Measurements from ENCODE around the gene TRIM63.
A peak's percentile ranks its signal among the peaks of the same experiment; 100 is the strongest.
"Not testable (repeated sequence)": the region's sequence is repeated elsewhere in the genome, so short reads cannot be mapped to it uniquely, and the experiment has no call there.

Gene TRIM63

DNA sequence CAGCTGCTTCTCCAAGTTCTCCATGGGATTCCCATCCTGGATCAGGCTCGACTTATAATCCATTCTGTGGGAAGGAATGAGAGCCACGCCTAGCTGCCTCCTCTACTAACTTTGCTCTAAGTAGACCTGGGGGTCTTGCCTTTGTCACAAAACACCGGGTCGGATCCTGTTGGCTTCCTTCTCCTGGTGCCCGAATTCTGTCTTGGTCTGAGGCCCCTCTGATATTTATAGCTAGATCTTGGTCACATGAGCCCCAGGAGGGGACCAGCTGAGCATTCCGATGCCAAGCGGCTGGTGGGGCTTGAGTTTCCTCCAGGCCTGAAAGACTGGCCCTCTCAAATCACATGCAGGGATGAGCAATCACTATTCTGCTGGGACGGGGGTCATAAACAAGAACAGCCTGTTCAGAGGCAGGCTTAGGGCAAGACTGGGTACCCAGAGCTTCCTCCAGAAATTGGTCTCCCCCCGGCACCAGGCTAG is at the start of gene TRIM63:
TSS of gene TRIM63 (minus strand) at position 199 of the 480 bp plus-strand sequence. CDS start at position 63, 136 bp downstream.
- no peak for DNase-seq

DNA sequence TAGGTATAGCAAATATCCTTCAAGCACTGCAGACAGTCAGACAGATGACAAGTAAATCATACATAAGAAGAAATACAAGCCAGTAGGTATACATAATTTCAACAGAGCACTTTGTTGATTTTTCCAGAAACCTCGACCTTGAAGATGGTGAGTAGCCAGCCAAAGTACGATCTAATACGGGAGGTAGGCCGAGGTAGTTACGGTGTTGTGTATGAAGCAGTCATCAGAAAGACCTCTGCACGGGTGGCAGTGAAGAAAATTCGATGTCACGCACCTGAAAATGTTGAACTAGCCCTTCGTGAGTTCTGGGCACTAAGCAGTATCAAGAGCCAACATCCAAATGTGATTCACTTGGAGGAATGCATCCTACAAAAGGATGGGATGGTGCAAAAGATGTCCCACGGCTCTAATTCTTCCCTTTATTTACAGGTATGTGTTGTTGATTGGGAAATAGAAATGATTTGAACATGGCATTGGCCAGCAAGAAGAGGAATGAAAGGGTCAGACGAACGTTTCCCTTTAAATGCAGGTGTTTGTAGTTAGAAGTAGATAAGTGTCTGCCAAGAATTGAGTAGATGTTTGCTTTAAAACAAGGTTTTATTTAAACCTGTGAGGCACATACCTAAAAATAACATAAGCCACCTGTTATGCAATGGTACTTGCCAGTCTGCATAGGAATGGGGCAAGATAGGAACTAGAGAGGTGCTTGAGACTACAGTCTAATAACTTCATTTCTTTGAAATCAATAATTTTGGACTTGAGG is 46.9 kb upstream of the TRIM63 start:
- DNase-seq: no peak

DNA sequence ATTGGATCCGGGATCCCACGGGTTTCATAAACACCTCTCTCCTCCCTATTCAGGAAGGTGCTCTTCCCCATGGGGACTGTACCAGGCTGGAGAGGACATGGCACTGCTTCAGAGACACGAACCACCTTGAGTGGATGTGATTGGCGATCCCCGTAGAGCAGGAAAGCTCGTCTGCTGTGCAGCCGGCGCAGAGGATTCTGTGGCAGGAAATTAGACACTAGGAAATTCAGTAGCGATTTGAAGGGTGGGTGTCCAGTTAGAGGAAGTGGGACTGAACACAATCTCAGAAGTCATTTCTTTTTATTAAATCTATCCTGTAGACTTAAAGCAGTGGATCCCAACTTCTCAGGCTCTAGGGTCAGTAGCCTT is 45.0 kb upstream of the TRIM63 start:
- peak; percentile 48 for DNase-seq

DNA sequence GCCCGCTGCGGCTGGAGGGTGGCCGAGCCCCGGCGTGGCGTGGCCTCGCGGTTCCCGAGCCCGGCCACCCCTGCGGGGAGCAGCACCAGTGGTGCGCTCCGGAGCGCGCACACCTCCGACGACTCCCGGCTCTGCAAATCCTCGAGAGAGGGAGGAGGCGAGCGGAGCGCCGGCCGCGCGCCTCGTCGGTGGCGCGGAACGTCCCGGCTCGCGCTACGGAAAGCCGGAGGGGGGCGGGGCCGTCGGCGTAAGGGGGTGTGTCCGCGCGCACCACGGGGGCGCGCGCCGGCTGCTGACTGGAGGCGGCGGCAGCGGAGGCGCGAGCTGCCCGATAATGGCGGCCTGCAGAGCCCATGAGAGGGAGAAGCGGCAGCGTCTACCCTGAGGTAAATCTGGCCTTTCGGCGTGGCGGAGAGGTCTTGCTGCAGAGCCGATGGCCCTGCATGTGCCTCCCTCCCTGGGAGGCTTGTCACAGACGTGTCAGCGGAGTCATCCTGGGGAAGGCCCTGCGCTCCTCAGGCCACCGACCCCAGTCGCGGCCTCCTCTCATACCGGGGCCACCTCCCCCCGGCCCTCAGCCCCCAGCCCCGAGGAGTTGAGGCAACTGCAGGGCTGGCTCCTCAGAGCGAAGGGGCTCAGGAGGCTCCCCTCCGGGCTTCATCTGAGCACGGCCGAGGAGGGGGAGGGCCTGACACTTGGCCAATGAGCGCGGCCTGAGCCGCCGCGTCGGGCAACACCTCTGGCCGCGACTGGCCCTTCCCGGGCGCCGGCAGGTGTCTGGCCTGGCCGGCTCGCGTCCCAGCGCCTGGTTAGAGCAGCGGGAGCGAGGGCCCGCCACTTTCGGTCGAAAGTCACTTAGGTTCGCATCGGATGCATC is 44.3 kb upstream of the TRIM63 start, which contains the start of gene PDIK1L:
TSS of gene PDIK1L (plus strand) at position 295 of the 877 bp plus-strand sequence. CDS start 2,485 bp downstream, outside the sequence.
- peak; percentile 89 for DNase-seq

DNA sequence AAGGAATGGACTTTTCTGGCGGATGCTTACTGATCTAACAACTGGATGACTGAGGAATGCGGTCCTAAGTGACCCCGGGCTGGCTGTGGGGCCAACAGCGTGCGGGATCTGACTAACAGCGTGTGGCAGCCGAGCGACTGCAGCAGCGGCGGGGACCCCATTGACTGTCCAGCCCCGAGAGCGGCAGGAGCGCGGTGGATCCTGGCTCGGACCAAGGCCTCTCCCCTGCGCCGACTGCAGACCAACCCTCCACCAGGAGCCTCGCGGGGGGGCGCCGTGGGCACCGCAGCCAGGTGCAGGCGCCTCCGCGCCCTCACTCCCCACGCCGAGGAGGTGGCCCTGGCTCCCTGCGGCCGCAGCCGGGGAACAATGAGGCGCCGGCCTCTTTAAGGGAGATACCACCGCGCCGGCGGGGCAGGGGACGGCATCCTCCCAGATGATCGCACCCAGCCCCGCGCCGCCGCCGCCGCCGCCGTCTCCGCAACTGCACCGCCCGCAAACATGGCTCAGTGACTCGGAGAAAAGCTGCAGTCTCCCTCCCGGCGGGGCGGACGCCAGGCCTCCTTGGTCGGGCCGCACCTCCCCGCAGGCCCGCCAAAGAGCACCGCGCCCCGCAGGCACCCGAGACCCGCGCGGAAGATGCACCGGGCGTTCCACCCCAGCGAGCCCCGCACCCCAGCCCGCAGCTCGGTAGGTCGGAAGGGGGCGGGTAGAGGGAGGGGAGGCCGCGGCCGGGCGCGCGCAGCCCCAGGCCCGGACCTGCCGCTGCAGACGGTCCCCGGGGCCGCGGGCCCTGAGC is 43.5 kb upstream of the TRIM63 start:
- DNase-seq: peak; percentile 65

DNA sequence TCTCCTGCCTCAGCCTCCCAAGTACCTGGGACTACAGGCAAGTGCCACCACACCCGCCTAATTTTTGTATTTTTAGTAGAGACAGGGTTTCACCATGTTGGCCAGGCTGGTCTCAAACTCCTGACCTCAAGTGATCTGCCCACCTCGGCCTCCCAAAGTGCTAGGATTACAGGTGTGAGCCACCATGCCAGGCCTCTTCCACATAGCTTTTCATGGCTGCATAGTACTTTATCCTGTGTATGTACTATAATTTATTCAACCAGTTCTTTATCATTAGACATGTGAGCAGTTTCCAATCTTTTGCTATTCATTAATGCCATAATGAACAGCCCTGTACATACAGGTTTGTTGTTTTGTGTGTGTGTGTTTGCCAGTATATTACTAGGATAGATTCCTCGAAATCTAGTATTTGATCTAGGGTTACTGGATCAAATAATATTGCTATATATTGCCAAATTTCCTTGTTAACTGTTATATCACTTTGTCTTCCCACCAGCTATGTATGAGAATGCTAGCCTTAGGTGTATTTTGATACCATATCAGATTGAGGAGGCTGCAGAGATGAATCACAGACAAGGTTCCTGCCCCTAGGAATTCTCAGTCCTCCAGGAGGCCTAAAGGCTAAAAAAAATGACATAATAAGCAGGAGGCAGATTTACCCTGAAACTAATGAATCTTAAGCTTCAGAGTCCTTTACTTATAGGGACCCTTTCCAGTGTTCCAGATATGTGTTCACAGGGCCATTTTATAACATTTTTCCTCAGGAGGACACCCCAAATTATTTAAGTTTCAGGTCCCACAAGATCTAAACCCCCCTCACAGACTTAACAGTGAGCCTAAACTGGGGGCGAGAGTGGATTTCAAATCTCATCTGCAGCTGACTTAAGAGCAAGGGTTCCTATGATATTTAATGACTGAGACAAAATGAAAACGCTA is 42.1 kb upstream of the TRIM63 start:
- no peak for DNase-seq

DNA sequence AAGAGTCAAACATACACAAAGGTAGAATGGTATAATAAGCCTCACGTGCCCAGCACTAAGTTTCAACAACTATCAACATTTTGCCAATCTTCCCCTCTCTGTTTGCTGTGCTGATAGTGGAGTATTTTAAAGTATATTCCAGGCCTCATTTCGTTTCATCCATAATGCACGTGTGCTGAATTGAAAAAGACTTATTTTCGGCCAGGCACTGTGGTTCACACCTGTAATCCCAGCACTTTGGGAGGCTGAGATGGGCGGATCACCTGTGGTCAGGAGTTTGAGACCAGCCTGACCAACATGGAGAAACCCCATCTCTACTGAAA is 37.8 kb upstream of the TRIM63 start:
- DNase-seq: not testable (repeated sequence)

DNA sequence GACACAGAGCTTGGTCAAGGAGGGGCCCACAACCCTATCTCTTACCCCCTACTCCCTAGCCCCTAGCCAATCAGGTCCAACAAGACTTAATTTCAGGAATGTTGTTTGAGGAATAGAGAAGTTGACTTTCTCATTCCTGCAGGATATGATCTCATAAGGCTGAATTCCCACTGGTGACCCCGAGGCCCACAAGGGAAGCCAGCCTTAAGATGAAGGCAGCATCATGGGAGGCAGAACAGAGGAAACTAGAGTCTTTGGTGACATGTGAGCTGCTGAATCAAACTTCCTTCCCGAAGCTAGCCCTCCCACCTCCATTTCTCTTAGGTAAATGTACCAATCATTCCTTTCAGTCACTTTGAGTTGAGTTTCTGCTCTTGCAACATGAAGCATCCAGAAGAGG is 35.1 kb upstream of the TRIM63 start:
- no peak for DNase-seq

DNA sequence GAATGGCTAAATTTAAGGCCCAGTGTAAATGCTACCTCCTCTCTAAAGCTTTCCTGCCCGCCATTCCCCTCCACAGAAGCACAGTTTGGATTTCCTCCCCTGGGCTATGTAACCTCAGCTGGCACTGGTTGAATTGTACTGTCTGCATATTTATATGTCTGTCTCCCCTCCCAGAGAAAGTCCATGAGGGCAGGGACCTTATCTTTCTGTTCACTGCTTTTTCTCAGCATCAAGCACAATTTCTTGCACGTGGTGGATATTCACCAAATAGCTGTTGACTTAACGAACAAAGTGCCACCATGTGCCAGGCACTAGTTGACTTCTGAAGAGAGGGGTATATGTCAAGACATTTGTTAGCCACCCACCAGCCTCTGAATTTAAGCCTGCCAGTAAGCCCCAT is 34.7 kb upstream of the TRIM63 start:
- no peak for DNase-seq

DNA sequence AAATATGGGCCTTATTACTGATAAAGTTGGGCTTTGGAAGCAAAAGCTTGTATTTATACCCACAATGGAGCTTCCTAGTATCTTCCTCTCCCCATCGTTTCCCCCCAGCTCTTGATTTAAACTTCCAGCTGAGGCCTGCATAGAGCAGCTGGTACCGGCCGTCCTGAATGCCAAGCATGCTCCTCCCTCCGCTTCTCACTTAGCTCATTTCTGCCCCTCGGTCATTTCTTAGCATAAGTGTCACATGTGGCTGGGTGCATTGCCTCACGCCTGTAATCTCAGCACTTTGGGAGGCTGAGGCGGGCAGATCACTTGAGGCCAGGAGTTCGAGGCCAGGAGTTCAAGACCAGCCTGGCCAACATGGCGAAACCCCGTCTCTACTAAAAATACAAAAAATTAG is 32.8 kb upstream of the TRIM63 start:
- DNase-seq: not testable (repeated sequence)

DNA sequence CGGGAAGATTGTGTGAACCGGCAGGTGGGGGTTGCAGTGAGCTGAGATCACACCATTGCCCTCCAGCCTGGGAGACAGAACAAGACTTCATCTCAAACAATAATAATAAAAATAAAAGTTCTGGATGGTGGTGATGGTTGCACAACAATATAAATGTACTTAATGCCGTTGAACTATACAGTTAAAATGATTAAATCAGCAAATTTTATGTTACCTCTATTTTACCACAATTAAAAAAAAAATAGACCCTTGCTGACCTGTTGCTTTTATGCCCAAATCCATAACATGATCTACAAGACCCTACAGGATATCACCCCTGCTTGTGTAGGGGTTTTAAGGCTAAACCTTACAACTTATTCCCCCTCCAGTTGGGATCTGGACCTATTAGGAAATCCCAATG is 32.4 kb upstream of the TRIM63 start:
- DNase-seq: no peak

DNA sequence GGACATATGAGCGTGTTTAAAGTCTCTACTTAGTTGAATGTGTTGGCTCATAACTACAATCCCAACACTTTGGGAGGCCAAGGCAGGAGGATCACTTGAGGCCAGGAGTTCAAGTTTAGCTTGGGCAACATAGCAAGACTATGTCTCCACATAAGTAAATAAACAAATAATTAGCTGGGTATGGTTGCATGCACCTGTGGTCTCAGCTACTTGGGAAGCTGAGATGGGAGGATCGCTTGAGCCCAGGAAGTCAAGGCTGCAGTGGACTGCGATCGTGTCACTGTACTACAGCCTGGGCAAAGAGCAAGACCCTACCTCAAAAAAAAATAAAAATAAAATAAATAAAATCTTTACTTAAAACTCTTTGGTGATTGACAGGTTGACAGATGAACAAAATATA is 31.2 kb upstream of the TRIM63 start:
- DNase-seq: no peak

DNA sequence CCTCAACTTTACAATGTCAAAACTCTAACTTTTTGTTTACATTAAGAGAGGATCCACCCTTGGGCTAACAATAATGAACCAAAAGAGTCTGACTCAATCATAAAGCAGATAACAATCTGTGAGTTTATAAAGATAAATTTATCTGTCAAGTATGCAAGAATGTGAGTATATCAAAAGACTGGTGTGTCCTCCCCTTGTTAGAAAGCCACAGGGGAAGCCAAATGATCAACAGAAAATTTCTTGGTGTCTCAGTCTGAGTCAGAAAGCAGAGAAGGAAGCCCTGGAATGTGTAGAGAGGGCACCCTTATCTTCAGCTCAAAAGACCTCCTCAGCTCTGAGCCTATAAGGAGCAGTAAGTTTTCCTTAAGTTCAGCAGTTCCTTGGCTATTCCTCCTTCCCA is 30.3 kb upstream of the TRIM63 start:
- no peak for DNase-seq

DNA sequence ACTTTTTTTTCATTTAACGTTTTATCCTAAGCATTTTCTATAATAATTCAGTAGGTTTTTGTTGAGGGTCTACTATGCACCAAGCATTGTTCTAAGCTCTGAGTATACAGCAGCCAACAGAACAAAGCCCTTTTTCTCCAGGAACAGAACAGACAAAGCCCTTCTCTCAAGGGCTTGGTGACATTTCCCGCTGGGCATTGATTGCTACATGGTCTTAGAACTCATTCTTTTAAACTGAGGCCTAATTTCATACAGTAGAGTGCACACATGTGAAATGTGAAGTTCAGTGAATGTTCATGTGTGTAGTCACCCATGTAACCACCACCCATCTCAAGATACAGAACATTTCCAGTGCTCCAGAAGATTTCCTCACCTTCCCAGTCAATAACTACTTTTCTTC is 29.0 kb upstream of the TRIM63 start:
- no peak for DNase-seq

DNA sequence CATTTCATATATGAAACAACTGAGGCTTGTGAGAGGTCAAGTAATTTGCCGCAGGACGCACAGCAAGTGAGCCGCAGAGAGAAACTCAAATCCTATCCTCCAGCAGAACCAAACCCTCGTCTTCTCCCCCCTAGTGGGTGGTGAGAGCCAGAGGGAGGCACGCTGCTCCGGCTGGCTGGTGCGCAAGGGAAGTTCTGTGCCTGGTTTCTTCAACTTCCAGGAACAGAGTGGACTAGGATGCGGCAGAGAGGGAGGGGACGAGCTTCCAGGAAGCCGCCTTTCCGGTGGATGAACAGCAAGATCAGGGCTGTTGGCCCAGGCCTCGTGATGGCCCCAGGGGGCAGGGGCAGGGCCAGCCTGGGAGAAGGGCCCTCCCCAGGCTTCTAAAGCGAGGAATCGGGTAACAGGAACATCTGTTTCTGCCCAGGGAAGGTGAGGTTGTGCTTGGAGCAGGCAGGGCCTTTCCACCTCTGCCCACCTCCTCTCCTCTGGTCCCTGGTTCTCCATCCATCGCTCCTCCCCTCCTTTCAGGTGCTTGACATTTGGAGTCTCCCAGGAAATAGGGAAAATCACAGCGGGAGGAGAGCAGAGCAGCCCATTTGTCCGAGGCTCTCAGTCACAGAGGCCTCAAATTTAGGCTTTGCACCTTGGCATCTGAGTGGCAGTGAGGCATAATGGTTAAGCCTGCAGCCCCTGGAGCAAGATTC is 27.4 kb upstream of the TRIM63 start:
- no peak for DNase-seq

DNA sequence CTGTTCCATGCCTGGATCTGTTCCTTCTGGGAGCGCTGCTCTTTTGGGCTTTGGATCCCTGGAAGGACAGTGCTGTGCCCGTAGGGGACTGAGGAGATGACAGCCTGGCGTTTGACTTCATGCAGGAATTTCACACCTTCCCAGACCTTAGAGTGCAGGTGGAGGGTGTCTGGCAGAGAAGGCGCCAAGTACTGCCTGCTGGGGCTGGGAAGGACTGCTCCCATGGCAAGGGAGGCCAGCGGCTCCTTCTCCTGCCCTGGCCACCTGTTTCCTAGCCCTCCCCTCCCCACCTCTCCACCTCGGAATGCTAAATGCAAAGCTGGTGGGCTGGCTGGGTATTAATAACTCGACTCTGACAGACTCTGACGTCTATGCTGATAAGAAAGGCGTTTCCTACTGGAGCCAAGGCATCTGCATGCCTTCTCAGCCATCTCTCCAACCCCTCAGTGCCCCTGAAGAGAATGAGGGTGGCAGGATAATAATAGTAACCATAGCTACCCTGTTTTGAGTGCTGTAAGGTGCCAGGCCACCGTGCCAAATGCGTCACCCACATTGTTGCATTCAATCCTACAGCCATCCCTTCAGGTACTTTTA is 26.7 kb upstream of the TRIM63 start:
- peak; percentile 26 for DNase-seq

DNA sequence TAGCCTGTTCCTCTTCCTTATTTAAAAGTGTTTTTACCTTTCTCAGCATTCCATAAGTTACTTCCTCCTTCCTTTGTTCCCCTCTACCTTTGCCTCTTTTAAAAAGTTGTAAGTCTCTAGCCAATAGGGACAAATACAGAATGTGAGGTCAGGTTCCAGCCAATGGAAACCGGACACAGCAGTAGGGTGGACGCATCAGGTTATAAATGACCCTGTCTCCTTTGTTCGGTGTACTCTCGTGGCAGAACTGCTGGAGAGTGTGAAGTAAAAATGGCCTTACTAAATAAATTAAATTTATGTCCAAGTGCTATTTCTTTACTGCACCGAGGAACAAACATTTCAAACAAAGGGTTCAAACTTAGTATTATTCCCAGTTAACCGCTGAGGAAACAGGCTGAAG is 26.1 kb upstream of the TRIM63 start:
- DNase-seq: not testable (repeated sequence)

DNA sequence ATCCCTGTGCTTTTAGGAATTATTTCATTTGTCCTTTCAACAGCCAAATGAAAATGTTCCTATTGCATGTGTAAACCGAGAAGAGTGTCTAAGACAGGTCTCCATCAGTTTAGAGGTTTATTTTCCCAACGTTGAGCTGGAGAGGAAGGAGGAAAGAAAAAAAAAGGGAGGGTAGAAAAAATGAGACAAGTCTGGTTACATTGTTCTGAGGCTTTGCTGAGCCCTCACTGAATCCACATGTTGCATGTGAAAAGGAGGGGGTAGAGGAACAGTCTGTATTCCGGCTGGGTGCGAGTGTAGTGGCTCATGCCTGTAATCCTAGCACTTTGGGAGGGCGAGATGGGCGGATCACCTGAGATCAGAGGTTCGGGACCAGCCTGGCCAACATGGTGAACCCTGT is 25.0 kb upstream of the TRIM63 start:
- no peak for DNase-seq

DNA sequence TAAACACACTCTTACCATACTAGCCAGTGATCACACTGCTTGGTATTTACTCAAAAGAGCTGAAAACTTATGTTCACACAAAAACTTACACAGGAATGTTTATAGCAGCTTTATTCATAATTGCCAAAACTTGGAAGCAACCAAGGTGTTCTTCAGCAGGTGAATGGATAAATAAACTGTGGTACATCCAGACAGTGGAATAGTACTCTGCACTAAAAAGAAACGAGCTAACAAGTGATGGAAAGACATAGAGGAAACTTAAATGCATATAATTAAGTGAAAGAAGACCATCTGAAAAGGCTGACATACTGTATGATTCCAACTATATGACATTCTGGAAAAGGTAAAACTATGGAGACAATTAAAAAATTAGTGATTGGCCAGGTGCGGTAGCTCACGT is 23.5 kb upstream of the TRIM63 start:
- no peak for DNase-seq

DNA sequence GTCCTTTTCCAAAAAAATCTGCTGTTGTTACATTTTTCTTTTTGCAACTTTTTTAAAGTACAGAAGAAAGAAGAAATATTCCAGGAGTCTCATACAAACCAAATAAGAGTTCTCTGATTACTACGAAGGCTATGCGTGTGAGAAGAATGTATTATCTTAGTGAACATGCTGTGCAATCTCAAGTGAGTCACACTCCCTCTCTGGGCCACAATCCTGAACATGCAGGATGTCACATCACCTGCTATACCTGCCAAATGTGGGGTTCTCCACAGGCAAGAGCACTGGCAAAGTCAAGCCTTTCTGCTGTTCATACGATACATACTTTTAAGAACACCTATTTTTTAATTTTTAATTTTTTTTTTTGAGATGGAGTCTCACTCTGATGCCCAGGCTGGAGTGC is 21.7 kb upstream of the TRIM63 start:
- no peak for DNase-seq

DNA sequence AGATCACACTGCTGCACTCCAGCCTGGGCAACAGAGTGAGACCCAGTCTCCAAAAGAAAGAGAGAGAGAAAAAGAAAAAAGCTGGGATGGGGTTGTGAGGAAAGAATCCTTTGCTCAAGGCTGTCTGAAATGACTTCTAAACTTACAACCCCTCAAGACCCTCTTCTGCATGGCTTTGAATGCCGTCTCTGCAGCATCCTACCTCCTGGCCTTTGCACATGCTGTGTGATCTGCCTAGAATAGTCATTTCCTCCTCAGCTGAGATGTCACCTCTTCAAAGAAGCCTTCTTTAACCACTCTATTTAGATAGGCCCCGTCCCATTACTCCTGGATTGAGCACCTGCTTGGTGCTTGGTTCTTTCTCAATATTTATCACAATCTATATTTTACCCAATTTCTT is 17.4 kb upstream of the TRIM63 start:
- no peak for DNase-seq
